ENCODE measurements around the gene RNF213.

Gene RNF213

DNA sequence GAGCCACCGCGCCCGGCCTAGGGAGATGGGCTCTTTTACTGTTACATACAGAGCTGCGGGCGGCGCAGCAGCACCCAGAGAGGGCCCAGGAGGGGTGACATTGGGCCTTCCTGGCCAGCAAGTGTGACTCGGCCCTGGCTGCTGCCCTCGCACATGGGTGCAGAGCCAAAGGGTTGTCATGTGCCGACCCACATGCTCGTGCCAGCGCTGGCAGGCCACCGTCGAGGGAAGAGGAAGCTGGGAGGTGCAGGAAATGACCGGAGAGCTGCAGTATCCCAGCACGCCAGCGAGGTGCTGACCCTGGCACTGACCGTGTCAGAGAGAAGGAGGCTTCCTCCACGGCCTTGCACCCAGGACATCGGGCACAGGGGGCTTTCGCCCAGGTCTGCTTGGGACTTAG, 162.3 kb downstream of the RNF213 start:
- DNase-seq: no peak

DNA sequence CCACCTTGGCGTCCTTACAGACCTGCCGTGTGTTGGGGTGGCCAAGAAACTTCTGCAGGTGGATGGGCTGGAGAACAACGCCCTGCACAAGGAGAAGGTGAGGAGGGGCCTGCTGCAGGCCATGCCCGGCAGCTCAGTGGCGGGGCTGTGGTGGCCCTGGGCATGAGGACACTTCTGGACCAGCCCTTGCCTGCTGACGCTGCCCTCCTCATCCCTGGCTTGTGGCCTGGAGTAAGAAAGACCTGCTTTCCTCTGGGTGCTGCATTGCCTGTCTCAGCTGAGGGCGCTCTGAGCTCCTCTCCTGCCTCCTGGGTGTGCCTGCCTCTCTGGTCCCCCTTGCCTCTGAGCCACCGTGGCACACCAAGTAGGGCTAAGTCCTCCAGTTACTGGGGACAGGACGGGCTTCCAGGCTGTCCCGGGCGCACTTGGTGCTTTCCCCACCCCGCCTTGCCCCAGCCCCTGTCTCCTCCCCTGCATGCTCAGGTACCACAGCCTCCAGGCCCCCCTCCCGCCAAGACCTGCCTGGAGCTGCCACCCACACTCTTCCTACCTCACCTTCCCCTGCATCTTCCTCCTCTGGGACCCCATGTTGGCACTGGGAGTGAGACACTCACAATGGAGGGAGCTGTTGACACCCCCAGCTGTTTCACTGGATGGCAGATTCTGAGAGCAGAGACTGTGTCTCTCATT, 163.0 kb downstream of the RNF213 start:
- no peak for DNase-seq

DNA sequence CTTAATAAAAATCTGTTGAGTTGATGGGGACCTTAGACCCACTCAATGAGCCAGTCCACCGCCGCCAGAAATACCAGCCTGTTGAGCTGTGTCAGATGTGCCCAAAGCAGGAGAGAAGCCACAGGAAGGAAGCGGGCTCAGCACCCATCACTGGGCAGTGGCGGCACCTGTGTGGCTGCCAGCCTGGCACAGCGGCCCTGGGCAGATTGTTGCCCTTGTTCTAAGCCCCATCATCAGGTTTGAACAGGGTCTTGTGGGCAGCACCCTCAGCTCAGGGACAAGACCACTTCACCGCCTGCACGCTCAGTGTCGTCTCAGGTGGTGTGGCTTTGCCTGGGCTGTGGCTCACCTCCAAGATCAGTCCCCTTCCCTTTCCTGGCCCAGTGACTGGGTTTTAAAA, 163.6 kb downstream of the RNF213 start:
- DNase-seq: no peak

DNA sequence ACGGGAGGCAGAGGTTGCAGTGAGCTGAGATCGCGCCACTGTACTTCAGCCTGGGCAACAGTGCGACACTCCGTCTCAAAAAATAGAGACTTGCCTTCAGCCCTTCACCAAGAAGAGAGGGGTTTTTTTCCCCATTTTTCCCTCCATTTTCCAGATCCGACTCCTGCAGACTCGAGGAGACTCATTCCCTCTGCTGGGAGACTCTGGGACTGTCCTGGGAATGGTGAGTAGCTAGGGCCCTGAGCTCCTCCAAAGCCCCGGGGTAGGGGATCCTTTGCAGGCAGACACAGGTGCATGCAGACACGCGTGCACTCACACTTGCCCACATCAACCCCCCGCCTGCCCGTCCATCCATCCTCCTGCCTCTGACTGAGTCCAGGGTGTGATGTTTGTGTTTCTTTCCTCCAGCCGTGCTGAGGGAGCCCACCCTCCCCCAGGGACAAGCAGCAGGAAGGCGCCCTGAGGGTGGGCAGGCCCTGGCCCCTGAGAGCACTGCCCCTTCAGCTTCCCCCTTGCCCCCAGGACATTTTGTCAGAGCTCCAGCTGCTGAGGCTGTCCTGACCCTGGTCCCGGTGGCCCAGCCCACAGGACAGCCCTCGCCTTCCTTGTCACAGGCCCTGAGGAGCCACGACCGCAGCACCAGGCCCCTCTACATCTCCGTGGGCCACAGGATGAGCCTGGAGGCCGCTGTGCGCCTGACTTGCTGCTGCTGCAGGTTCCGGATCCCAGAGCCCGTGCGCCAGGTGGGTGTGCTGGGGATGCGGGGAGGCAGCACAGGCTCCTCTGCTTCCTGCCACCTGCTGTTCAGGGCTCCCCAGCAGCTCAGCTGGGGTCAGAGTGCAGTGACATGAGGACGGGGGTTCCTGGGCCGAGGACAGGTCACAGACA, 164.5 kb downstream of the RNF213 start:
- DNase-seq: no peak

DNA sequence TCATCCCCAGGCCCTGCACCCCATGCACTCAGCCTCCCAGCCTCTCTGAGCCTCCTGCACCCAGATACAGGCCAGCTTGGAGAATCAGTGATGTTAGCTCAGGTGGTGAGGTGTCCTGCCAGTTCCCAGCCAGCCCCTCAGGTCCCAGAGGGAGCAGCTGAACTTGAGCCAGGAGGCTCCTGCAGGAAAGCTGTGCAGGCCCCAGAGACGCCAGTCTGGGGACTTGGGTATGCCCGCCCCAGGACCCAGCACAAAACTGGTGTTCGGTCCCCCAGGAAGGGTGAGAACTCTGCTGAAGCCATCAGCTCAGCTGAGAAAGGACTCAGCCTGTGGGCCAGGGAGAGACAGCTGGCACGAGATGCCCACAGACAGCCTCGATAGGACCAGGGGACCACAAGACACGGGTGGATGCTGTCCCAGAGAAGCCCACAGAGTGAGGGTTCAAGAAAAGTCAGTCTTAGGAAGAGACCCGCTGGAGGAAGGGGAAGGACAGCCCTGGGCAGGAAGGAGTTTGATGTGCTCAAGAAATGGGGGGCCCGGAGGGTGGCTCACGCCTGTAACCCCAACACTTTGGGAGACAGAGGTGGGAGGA, 165.3 kb downstream of the RNF213 start:
- no peak for DNase-seq

DNA sequence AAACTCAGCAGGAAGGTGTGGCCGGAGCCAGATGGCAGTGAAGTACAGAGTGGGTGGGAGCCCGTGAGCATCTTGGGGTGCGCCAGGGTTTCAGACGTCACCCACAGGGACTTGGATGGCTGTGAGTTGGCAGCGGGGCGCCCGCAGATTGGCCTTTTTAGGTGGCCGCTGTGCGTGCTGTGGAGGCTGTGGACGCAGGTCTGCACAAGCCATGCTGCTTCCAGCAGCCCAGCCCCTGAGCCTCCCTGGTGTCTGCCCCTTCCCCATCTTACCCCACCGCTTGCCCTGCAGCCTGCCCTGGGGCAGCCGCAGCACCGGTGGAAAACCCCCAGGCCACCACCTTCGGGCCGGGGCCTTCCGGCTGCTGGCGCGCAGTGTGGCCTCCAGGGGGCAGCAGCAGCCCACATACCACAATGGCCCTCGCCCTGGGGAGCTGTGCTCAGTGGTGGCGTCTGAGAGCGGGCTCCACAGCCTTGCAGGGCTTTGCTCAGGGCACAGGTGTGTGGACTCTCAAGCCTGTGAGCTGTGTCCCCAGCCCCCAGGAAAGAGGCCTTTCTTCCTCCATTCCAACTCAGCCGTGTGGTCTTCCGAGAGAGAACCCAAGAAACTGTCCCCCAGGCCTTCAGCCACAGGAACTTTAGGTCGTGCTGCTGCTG, 166.1 kb downstream of the RNF213 start:
- peak; percentile 75 to 79 for DNase-seq

DNA sequence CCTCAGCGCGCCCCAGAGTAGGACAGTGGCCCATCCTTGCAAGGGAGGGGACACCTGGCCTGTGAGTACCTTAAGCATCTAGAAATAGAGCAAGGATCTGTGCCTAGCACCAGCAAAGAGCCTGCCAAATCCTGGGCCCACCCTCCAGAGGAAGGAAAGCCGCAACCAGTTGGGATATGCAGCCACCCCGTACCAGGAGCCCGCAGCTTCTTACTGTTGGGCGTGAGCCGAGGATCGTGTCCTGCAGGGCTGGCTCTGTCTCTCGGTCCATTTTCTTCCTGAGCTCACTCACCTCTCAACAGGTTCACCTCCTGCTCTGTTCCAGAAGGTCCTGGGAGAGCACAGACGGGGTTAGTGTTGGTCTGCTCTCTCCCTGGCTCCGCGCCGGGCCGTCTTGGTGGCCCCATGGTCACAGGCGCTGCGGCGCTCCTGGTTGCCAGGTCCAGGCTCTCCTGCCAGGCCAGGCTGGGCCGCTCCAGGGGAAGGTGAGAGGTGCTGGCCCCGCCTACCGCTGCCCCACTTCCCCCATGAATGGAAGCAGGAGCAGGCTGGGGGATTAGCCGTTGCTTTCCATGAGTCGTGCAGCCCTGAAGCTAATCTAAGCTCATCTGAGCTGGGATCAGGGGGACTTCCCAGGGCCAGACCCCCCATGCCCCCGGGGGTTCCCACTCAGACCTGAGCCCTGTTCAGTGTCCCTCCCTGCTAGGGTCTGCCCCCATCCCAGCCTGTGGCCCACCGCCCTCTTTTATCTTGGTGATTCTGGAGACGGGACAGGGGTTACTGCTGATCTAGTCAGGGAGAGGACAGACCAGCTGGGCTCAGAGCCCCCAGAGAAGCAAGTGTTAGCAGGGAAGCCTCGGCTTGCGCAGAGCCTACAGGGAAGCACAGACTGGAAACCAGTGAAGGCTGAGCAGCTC, 167.0 kb downstream of the RNF213 start:
- DNase-seq: no peak

DNA sequence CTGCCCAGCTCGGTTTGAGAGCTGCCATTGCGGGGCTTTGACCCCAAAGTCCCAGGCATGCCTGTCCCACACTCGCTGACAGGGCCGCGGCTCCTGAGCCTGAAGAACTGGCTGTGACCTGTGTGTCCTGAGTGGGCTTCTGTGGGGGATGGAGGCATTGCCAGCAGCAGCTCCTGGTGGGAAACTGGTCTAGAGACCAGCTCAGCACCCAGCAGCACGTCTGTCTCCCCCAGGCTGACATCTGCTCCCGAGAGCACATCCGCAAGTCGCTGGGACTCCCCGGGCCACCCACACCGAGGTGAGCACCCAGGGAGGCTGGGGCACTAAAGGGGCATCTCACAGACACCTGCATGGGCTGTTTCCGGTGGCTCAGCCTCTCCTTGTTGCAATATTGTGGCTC, 167.7 kb downstream of the RNF213 start:
- DNase-seq: no peak

DNA sequence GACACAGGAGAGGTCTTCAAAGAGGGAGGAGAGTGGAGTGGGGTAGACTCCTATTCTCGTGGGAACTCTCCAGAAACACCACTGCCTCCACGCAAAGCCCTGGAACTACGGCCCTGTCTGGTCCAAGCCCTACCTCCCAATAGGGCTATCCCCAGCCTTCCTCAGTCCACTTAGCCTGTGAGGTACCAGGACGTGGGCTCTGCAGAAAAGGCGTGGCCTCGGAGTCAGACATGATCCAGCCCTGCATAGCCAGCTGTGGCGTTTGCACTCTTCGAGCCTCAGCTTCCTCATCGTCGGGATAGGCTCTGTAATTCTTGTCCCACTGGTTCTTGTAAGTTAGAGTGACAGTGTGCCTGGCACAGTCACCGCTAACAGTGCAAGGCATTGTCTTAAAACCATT, 168.1 kb downstream of the RNF213 start:
- DNase-seq: no peak

DNA sequence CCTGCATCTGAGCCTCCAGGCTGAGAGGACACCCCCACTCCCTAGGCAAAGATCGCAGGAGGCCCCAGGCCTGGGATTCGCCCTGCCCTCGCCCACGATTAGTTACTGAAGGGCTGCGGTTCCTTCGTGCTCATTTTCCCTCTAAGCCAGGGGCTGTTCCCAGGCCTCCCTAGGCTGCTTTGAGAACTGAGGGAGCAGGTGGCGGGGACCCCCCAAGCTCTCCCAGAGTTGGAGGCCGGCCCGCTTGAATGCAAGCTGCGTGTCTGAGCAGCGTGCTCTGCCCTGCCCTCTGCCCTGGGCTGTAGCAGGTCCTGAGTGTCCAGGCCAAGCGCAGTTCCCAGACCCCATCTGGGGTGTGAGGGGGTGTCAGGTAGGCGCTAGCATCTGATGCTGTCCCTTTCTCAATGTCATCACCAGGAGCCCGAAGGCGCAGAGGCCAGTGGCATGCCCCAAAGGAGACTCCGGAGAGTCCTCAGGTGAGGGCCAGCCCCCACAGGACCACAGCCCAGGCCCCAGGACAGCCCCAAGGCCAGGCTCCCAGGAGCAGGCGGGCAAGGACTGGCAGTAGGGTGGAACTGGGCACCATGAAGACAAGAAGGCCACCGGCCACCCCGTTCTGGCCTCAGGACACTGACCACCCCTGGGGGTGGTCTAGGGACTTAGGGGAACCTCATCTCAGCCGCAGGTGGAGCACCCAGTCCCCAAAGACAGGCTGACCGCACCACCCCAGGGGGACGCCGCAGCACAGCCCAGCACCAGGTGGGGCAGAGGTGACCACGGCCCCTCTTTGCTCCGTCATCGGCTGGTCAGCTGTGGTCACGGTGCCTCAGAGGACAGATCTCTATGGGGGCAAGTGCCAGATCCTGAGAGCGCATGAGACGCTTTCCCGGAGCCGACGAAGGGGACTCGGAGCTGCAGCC, 169.0 kb downstream of the RNF213 start:
- no peak for DNase-seq

DNA sequence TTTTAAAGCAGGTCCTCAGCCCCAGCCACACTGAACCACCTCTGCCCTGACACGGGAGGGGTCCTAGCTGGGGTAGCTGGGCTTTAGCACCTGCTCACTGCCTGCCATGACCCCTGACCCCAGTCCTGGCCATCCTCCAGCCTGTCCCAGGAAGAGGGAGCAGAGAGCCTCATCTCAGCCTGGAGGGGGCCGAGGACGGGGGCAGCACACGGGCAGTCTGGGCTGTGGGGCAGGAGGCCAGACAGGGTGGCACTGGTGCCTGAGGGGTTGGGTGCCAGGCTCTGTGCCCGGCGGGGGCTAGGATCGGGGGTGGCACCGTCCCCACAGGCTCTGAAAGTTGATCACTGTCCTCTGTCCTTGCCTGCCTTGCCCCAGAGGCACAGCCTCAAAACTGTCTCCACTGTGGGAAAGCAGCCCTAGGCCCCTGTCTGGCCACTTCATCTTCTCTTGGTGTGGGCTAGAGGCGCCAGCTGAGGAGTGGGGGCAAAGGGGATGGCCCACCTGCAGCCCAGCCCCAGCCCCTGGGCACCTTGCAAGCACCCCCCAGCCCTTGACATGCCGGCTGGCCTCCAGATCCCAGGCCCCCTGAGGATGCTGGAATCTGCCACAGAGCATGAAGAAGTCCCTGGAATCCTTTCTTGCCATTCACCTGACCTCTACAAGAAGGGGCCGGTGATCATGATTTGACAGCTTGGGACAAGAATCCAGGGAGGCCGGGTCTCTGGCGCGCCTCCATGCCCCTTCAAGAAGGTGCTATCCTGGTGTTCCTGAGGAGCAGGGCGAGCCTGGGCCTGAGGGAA, 170.0 kb downstream of the RNF213 start:
- no peak for DNase-seq

DNA sequence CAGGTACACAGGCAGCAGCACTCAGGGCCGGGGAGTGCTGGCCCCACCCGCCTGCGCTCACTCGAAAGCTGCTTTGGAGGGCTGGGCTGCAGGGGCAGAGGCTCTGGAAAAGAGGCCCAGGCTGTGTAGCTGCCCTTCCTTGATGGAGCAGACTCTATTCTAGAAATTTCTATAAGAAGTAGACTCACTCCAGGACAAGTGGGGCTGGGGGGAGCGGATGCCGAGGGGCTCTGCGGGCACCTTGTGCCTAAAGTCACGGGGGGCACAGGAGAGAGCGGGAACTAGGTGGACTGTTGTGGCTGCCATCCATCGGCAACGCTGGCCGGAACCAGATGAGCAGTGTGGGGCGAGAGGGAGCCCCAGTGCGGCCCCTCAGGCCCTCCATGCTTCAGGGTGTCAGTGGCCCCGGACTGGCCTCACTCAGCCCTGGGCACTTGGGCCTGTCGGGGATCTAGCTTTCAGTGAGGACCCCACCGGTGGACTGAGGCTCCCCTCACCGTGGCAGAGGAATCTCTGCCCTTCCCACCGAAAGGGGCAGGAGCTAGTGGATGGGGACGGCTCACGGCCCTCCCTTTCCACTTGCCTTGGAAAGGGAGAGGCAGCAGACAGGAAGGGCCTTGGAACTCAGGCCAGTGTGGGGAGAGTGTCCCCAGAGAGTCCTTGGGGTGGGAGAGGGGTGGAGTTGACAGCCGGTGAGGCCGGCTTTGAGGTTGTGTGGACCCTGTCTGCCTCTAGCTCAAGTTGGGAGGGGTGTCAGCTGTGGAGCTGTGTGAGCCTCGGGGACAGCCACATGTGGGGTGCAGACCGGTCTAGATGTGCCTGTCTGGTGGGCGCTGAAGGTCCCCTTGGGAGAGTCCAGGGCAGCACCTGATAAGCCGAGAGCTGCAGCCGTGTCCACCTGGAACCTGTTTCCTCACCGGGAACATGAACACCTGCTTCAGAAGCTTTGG, 170.9 kb downstream of the RNF213 start:
- DNase-seq: no peak

DNA sequence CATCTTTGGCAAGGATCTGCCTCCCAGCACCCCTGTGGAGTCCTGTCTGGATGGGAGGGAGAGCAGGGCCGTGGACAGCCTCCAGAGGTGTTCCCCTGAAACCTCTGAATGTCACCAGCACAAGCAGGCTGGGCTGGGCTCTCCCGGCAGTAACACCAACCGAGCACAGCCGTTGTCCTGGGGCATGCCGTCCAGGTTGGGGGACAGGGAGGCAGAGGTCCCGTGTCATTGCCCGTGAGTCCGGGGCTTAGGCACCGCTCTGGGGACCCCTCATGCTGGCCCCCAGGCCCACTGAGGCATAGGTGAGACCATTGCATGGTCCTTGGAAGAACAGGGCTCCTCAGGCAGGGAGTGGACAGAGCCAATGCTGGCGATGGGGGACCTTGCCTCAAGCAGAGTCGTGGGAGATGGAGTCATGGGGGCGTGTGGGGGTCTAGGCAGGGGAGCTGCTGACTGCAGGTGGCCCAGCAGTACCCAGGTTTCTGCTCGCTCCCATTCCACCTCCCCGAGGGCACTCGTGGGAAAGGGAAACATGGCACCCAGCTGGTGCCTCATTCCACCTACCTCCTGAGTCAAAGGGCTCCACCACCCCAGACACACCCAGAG, 171.8 kb downstream of the RNF213 start:
- DNase-seq: no peak

DNA sequence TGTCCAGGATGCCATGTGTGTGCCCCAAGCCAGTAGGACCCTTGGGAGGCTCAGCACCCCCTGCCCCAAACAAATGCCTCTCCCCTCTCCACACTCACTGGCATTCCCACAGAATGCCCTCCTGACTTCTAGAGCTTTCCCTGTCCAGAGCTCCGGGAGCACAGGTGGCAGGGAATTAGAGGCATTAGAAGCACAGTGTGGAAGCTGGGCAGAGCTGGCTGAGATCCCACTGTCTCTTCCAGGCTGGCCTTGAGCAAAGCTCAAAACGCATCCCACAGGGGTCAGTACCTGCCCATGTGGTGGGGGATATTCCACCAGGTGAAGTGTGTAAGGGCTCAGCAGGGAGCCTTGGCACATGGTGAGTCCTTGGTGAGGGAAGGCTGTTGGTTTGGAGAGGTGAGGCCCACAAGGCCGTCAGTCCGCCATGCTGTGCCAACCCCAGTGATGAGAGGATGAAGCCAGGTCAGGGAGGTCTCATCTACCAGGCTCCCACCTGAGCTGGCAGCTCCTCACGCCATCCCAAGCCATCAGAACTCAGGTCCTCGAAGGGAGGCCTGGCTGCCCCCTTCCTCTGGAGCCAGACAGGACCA, 172.4 kb downstream of the RNF213 start:
- DNase-seq: no peak

DNA sequence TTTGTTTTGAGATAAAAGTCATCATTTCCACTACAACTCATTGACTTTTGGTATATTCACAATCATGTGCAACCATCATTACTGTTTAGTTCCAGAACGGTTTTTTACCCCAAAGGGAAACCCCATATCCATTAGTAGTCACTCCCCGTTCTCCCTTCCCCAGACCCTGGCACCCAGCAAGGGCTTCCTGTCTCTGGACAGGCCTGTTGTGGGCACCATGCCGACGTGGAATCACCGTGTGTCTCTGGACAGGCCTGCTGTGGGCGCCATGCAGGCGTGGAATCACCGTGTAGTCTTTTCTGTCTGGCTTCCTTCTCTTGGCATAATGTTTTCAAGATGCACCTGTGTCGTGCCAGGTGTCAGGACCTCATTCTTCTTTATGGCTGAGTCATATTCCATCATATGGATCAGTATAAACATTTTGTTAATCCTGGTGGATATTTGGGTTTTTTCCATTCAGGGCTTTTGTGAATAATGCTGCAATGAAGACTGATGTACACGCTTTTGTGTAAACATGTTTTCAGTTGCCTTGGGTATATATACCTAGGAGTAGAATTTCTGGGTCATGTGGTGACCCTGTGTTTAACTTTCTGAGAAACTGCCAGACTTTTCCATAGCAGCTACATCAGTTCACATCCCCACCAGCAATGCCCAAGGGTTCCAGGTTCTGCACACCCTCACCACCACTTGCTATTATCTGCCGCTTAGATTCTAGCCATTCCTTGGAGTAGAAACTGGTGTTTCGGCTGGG, 173.4 kb downstream of the RNF213 start:
- no peak for DNase-seq

DNA sequence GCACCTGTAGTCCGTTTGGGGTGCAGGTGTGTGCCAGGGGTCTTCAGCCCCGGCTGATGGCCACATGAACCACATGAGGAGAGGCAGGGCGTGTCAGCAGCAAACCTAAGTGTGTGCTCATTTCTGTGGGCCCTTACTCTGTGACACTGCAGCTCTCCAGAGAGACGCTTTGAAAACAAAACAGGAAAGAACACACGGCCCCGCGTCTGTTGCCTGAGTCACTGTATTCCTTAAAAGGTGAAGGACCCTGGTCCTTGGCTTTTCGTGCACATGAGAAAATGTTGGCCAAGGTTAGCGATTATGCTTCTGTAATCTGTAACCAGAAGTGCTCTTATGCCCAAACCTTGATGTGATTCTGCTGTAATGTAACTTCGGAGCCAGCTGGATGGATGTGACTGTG, 176.9 kb downstream of the RNF213 start:
- DNase-seq: no peak

DNA sequence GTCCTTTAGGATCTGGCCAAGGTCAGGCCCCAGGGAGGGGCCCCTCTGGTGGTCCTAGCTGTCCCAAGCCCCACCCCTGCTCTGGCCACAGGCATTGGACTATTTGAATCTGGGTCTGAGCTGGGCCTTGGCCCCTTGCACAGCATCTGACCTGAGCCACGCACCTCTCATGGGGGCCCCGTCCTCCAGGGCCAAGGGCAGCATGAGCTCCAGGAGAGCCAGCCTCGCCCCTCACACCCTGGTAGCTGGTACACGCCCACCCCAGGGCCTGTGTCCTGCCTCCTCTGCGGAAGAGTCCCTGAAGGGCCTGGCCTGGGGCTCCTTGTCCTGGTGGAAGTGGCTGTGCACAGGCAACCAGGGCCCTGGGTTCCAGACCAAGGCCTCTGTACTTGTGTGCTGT, 178.2 kb downstream of the RNF213 start:
- DNase-seq: no peak

DNA sequence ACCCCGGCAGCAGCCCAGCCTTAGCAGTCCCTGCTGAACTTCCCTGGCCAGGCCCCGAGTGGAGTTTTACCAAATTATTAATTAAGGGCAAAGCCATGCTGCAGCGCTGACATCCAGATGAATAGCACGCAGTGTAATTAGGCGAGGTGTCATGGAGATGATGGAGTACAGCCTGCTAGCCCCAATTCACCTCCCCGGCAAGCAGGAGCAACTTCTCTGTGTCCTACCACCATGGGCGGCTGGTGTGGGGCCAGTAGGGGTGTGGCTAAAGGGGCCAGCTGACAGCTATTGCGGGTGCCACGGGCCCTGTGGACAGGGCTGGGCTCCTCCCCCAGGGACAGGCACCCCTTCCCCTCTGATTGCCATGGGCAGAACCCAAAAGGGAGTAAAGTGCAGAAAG, 178.8 kb downstream of the RNF213 start:
- no peak for DNase-seq

All from Kasumi-1 (cell line).